Frontal cortex (tissue), 1 donor: Measurements from ENCODE around the gene LOC128125822. TPM values are rescaled to one million over a fixed set of nuclear protein-coding genes. Genes with fewer than 3 reads are reported as not detected.

Experiments
- small RNA-seq: library from RNA; depleted of rRNA; stranded (forward); fragments of <200 nt; gene quantifications from one replicate; pipeline ENCODE3, GENCODE V24; 2014
- total RNA-seq: library from RNA; depleted of rRNA; stranded (reverse); fragments of >200 nt; gene quantifications from one replicate; pipeline ENCODE4 v1.2.3, GENCODE V29; 2014

The LOC128125822 gene

Small RNAs within 50 kb of the gene (small RNA-seq; reads per million reads assigned to genes)
- gene AL513043.1 = not detected

Other genes starting within 250 kb of the LOC128125822 start
- gene PTP4A1, start within 50 bp of the LOC128125822 start, total RNA-seq = 75.4 TPM
- gene PHF3, start 63.3 kb downstream of the LOC128125822 start, total RNA-seq = 99.1 TPM